ENCODE measurements around the gene C13orf46. TPM values are rescaled to one million over a fixed set of nuclear protein-coding genes. Genes with fewer than 3 reads are reported as not detected.
"Not testable (repeated sequence)": the region's sequence is repeated elsewhere in the genome, so short reads cannot be mapped to it uniquely, and the experiment has no call there.

The C13orf46 gene
- total and polyA plus RNA-seq, 2 donors (not counting 1 experiment from before 2014, with no cell fraction given): 0.50 to 0.56 TPM

DNA sequence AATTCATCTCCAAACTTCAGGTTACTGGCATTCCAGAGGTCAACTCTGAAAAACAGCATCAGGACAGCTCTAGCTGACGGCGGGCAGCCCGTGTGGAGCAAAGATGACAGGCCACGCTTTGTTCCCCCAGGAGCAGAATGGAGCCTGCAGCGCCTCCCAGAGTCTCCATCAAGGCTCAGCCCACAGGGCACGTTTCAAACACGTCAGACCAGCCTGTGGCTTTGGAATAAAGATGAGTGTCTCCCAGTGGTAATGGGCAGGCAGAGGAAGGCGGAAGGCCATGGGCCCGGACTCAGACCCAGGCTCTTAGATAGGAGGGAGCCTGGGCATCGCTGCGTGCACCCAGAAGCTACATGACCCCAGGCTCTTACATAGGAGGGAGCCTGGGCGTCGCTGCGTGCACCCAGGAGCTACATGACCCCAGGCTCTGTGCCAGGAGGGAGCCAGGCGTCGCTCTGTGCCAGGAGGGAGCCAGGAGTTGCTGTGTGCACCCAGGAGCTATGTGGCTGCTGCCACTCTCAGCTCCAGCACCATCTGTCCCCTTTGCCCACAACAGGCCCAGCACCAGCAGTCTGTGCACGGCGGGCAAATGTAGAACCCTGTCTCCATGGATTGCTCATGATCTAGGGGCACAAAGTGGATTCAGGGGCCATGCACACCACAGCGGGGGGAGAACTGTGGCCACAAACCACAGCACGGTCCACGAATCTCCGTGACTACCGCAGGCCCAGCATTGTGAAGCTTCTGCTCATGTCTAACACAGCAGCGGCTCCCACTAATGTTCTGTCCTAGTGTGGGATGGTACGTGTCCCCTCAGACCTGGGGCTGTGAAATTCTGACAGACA, 47.8 kb upstream of the C13orf46 start:
- no peak overlapping the region for H3K4me3 ChIP-seq (replicated peaks in 1 of 4; ENCODE audit: control extremely low read depth in 1 of 4, insufficient read depth in 1 of 4, low read depth in 3 of 4, low read length in 4 of 4)
- H2AFZ ChIP-seq (ENCODE audit: low read length): no peak overlapping the region
- H3K9me3 ChIP-seq (ENCODE audit: control insufficient read depth, insufficient read depth, low read depth, low read length): no peaks in the 10 kb centered on the region
- H3K4me1 ChIP-seq (ENCODE audit: control insufficient read depth, extremely low read depth, insufficient read depth, low read length): peaks cover 15% of the 10 kb centered on the region
- no peaks in the 10 kb centered on the region for H3K27me3 ChIP-seq (ENCODE audit: control insufficient read depth, insufficient read depth, low read length)
- no peak for DNase-seq (ENCODE audit: low read depth in 2 of 2)
- H3K27ac ChIP-seq (ENCODE audit: insufficient read depth, low read length): no peak overlapping the region
- no peak overlapping the region for H3K9ac ChIP-seq (ENCODE audit: insufficient read depth, low read length)
- peaks cover 46% of the 10 kb centered on the region for H3K36me3 ChIP-seq (ENCODE audit: control insufficient read depth, insufficient read depth, low read length)
- H4K20me1 ChIP-seq (ENCODE audit: control insufficient read depth, extremely low read depth, insufficient read depth, low read length): no peaks in the 10 kb centered on the region
- no peak overlapping the region for H3K4me2 ChIP-seq (ENCODE audit: extremely low read depth, insufficient read depth, low read length)
- H3K79me2 ChIP-seq (ENCODE audit: control insufficient read depth, insufficient read depth, low read length): peaks cover 17% of the 10 kb centered on the region
- TF ChIP-seq, protein P1, sequence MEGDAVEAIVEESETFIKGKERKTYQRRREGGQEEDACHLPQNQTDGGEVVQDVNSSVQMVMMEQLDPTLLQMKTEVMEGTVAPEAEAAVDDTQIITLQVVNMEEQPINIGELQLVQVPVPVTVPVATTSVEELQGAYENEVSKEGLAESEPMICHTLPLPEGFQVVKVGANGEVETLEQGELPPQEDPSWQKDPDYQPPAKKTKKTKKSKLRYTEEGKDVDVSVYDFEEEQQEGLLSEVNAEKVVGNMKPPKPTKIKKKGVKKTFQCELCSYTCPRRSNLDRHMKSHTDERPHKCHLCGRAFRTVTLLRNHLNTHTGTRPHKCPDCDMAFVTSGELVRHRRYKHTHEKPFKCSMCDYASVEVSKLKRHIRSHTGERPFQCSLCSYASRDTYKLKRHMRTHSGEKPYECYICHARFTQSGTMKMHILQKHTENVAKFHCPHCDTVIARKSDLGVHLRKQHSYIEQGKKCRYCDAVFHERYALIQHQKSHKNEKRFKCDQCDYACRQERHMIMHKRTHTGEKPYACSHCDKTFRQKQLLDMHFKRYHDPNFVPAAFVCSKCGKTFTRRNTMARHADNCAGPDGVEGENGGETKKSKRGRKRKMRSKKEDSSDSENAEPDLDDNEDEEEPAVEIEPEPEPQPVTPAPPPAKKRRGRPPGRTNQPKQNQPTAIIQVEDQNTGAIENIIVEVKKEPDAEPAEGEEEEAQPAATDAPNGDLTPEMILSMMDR (conservative IDR thresholded peaks at IDR 0.05 in 1 of 2, IDR thresholded peaks at IDR 0.05 in 1 of 2; ENCODE audit: low read depth in 1 of 2, low read length in 2 of 2): no peak
- TF ChIP-seq EZH2 (IDR thresholded peaks at IDR 0.05; ENCODE audit: low read length, missing control alignments): no peak

DNA sequence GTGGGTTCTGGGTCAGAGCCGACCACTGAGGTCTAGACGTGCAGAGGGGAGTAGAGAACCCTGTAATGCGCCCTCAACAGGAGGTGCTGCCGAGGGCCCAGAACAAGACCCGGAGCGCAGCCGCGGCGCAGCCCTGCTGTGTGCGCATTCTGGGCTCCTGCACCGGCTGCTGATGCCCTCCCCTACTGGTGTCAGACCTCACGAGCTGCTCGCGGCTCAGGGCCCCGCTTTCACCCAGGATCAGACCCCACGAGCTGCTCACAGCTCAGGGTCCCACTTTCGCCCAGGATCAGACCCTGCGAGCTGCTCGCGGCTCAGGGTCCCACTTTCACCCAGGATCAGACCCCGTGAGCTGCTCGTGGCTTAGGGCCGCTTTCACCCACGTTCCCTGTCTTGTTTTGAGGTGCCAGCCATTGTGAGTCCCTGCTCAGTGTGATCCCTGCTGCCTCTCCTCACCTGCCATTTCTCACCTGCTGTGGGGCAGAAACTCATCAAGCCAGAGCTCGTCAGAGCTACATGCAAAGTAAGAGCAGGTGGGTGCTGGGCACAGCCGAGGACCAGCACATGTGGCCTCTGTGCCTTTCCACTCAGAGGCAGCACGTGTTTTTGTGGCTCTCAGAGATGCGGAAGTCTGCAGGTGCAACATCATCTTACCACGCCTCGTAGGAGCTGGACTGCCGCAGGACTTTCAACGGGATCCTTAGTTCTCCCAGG, 47.0 kb upstream of the C13orf46 start:
- TF ChIP-seq, protein P1 (conservative IDR thresholded peaks at IDR 0.05 in 1 of 2, IDR thresholded peaks at IDR 0.05 in 1 of 2; ENCODE audit: low read depth in 1 of 2, low read length in 2 of 2): no peak
- TF ChIP-seq EZH2 (IDR thresholded peaks at IDR 0.05; ENCODE audit: low read length, missing control alignments): no peak
- no peak overlapping the region for H3K4me2 ChIP-seq (ENCODE audit: extremely low read depth, insufficient read depth, low read length)
- peaks cover 7% of the 10 kb centered on the region for H3K4me1 ChIP-seq (ENCODE audit: control insufficient read depth, extremely low read depth, insufficient read depth, low read length)
- H4K20me1 ChIP-seq (ENCODE audit: control insufficient read depth, extremely low read depth, insufficient read depth, low read length): no peaks in the 10 kb centered on the region
- DNase-seq (ENCODE audit: low read depth in 2 of 2): no peak
- H3K9me3 ChIP-seq (ENCODE audit: control insufficient read depth, insufficient read depth, low read depth, low read length): no peaks in the 10 kb centered on the region
- H3K27ac ChIP-seq (ENCODE audit: insufficient read depth, low read length): no peak overlapping the region
- no peak overlapping the region for H3K4me3 ChIP-seq (replicated peaks in 1 of 4; ENCODE audit: control extremely low read depth in 1 of 4, insufficient read depth in 1 of 4, low read depth in 3 of 4, low read length in 4 of 4)
- no peak overlapping the region for H3K9ac ChIP-seq (ENCODE audit: insufficient read depth, low read length)
- no peak overlapping the region for H2AFZ ChIP-seq (ENCODE audit: low read length)
- H3K36me3 ChIP-seq (ENCODE audit: control insufficient read depth, insufficient read depth, low read length): peaks cover 49% of the 10 kb centered on the region
- H3K27me3 ChIP-seq (ENCODE audit: control insufficient read depth, insufficient read depth, low read length): no peaks in the 10 kb centered on the region
- peaks cover 9% of the 10 kb centered on the region for H3K79me2 ChIP-seq (ENCODE audit: control insufficient read depth, insufficient read depth, low read length)

DNA sequence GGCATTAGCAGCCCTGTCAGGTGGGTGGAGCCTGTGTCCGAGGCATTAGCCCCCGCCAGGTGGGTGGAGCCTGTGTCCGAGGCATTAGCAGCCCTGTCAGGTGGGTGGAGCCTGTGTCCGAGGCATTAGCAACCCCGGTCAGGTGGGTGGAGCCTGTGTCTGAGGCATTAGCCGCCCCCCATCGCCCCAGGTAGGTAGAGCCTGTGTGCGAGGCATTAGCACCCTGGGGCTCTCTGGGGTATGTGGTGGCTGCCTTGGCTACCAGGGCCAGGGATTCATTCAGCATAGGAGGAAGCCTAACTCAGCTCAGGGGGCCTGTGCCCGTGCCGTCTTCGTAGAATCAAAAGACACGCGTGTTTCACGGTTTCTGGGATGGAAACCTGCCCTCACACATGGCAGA, 46.3 kb upstream of the C13orf46 start:
- not testable (repeated sequence) for H4K20me1 ChIP-seq (ENCODE audit: control insufficient read depth, extremely low read depth, insufficient read depth, low read length); H3K27me3 ChIP-seq (ENCODE audit: control insufficient read depth, insufficient read depth, low read length); H3K4me1 ChIP-seq (ENCODE audit: control insufficient read depth, extremely low read depth, insufficient read depth, low read length); H3K27ac ChIP-seq (ENCODE audit: insufficient read depth, low read length); H3K9ac ChIP-seq (ENCODE audit: insufficient read depth, low read length); H3K79me2 ChIP-seq (ENCODE audit: control insufficient read depth, insufficient read depth, low read length); H3K4me2 ChIP-seq (ENCODE audit: extremely low read depth, insufficient read depth, low read length); H3K4me3 ChIP-seq (replicated peaks in 1 of 4; ENCODE audit: control extremely low read depth in 1 of 4, insufficient read depth in 1 of 4, low read depth in 3 of 4, low read length in 4 of 4); H3K9me3 ChIP-seq (ENCODE audit: control insufficient read depth, insufficient read depth, low read depth, low read length); H2AFZ ChIP-seq (ENCODE audit: low read length); DNase-seq (ENCODE audit: low read depth in 2 of 2)
- peaks cover 54% of the 10 kb centered on the region for H3K36me3 ChIP-seq (ENCODE audit: control insufficient read depth, insufficient read depth, low read length)

Data from fibroblast of lung (primary cell).